AG10803 (cell line): ENCODE measurements around the gene OR2AK2.
"Not testable (repeated sequence)": the region's sequence is repeated elsewhere in the genome, so short reads cannot be mapped to it uniquely, and the experiment has no call there.

ENCODE experiments used
- DNase-seq: peaks from one replicate; pipeline ENCODE4 v3.0.0; 2010; ENCODE audit warnings: low read depth
- H3K4me3 ChIP-seq: 2 replicates; pipeline ENCODE4 v1.5.1; 2011; ENCODE audit warnings: mild to moderate bottlenecking, low read length, control low read depth
- TF ChIP-seq, protein P1 (sequence below): conservative IDR thresholded peaks from 2 replicates; pipeline ENCODE4 v1.5.1; 2011; ENCODE audit warnings: mild to moderate bottlenecking, low read length, control low read depth, inconsistent platforms

Gene OR2AK2, protein sequence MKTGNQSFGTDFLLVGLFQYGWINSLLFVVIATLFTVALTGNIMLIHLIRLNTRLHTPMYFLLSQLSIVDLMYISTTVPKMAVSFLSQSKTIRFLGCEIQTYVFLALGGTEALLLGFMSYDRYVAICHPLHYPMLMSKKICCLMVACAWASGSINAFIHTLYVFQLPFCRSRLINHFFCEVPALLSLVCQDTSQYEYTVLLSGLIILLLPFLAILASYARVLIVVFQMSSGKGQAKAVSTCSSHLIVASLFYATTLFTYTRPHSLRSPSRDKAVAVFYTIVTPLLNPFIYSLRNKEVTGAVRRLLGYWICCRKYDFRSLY

DNA sequence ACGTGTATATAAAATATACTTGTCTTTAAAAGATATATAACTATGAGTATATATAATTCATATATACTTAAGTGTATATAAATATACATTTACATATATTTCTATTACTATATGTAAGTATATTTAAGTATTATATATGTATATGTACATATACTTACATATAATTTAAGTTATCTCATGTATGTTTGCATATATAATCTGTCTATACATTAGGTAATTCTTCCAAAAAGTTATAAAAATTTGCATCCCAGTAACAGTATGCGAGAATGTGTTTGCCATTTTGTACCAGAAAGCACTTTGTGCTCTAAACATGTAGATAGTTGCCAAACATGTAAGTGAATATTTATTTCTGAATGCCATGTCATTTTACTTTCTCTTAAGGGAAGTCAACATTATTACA is at the start of gene OR2AK2:
OR2AK2 (plus strand) TSS at position 301 of the 400 bp plus-strand sequence. CDS start 144 bp downstream, outside the sequence.
- DNase-seq, result no peak
- TF ChIP-seq, protein P1, sequence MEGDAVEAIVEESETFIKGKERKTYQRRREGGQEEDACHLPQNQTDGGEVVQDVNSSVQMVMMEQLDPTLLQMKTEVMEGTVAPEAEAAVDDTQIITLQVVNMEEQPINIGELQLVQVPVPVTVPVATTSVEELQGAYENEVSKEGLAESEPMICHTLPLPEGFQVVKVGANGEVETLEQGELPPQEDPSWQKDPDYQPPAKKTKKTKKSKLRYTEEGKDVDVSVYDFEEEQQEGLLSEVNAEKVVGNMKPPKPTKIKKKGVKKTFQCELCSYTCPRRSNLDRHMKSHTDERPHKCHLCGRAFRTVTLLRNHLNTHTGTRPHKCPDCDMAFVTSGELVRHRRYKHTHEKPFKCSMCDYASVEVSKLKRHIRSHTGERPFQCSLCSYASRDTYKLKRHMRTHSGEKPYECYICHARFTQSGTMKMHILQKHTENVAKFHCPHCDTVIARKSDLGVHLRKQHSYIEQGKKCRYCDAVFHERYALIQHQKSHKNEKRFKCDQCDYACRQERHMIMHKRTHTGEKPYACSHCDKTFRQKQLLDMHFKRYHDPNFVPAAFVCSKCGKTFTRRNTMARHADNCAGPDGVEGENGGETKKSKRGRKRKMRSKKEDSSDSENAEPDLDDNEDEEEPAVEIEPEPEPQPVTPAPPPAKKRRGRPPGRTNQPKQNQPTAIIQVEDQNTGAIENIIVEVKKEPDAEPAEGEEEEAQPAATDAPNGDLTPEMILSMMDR, result no peak
- H3K4me3 ChIP-seq, result no peak within 1 kb of the TSS

DNA sequence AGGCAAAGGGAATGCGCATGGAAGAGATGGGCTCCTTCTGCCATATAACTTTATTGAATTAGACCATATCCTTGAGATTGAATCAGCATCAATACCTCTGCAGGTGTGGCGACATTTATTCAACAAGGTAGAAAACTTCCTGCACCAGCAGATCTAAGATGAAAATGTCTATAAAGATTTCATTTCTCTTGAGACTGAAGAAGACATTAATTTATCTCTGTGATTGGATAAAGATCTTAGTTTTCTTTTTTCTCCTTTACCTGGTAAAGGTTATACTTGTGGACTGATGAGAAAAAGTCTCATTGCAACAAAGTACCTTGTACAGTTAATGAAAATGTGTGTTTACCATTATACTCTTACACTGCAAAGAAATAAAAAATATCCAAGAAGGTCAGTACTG is 45.1 kb upstream of the OR2AK2 start, which contains the start of gene OR2T8:
OR2T8 (plus strand) TSS at position 301 of the 400 bp plus-strand sequence. CDS start 766 bp downstream, outside the sequence.
- no peak within 1 kb of the TSS for H3K4me3 ChIP-seq
- TF ChIP-seq, protein P1, result no peak
- no peak for DNase-seq

DNA sequence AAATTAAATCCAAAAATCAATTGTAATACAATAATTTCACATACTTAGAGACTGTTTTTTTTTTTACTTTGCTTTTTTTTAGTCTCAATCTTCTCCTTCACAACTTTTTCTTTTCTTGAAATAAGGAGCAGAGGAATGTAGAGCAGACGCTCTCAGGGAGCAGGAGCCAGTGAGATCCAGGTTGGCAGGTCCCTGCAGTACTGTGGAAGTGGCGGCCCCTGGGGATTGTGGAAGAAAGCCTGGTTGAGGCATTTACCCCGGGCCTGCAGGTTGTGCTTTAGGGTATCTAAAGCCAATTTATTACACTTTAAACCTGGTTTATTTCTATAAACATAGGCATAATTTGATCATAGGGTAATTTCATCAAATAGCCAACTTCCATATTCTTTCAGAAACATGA is 41.1 kb upstream of the OR2AK2 start:
- no peak overlapping the region for H3K4me3 ChIP-seq
- TF ChIP-seq, protein P1, result no peak
- no peak for DNase-seq

DNA sequence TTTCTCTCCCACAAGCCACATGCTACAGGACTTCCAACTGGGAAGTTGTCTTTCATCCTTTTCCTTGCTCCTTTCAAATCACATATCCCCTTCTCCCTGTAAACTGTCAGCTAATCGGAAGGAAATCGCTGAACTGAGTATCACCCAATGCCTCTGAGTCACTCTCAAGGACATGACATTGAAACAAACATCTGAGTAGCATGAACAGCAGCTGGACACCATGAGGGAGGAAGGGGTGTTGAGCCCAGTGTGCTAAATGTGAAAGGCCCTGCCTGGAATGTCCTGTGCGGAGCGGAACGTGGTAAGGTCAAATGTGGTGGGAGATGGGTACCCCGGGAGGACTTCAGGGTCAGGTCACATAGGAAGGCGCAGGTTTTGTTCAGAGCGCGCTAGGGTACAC is 40.2 kb upstream of the OR2AK2 start, which contains the start of gene OR2AJ1:
OR2AJ1 (plus strand) TSS at position 22 of the 400 bp plus-strand sequence. CDS start 8,880 bp downstream, outside the sequence.
- H3K4me3 ChIP-seq, result no peak within 1 kb of the TSS
- no peak for DNase-seq
- TF ChIP-seq, protein P1, result no peak

DNA sequence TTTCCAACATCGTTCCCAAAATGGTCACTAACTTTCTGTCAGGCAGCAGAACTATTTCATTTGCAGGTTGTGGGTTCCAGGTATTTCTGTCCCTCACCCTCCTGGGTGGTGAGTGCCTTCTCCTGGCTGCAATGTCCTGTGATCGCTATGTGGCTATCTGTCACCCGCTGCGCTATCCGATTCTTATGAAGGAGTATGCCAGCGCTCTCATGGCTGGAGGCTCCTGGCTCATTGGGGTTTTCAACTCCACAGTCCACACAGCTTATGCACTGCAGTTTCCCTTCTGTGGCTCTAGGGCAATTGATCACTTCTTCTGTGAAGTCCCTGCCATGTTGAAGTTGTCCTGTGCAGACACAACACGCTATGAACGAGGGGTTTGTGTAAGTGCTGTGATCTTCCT is 31.0 kb upstream of the OR2AK2 start:
- no peak for DNase-seq
- TF ChIP-seq, protein P1, result no peak
- H3K4me3 ChIP-seq, result no peak overlapping the region

DNA sequence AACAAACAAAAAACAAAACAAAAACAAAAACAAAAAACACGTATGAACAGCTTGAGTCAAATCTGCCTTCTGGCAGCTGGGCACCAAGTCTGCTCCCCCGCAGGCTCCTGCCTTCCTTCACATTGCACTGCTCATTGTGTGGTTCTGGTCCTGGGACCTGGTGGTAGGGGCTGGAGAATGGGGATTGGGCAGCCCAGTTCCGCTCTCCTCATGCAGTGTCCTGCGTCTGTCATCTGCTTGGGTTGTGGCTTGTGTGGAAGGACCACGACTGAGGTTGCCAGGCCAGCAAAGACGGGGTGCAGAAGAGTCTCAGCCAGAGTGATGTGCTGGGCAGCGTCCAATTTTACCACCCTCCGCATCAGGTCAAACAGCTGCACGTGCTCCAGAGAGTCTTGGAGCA is 29.3 kb upstream of the OR2AK2 start:
- no peak overlapping the region for H3K4me3 ChIP-seq
- TF ChIP-seq, protein P1, result no peak
- DNase-seq, result no peak

DNA sequence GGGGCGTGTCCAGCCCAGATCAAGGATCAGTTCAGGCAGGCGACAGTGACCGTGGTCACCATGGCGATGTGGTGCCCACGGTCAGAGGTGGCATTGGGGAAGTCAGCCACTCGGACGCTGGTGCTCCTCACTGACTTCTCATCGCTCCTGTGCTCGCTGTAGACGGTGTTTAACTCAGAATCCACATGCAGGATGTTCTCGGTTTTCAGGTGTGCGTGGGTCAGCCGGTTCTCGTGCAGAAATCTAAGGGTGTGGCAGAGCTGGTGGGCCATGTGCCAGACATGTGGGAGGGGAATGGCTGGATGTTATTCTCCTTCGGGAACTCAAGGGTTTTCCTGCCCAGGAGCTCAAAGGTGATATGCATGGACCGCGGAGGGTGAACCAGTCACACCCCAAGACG is 28.6 kb upstream of the OR2AK2 start:
- H3K4me3 ChIP-seq, result no peak overlapping the region
- no peak for DNase-seq
- TF ChIP-seq, protein P1, result no peak

DNA sequence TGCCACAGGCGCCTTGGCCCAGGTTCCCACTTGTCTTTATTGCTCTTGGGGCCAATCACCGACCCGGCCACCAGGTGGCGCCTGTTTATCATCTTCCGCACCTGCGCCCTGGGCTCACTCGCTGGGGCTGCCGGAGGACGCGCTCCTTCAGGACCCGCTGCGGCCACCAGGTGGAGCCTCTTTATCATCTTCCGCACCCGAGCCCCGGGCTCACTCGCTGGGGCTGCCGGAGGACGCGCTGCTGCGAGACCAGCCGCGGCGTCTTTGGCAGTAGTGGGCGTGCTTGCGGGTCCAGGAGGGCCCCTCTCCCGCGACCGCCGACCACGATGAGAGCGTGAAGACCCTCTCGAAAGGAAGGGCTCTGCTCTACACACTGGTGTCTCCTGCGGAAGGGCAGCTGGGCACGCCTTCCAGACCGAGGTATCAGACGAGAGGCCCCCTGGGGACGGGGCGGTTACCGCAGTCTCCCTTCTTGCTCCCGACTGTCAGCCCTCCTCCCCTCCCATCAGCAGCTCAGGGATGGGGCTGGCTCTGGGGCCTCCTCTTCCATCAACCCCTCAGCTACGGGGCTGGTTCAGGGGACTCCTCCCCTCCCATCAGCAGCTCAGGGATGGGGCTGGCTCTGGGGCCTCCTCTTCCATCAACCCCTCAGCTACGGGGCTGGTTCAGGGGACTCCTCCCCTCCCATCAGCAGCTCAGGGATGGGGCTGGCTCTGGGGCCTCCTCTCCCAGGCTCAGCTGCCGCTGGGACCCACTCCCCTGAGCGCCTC is 27.9 kb upstream of the OR2AK2 start:
- H3K4me3 ChIP-seq, DNase-seq: not testable (repeated sequence)
